PFSK-1 (cell line): ENCODE measurements around the gene PAF1.

Source experiments
- POLR2AphosphoS5 ChIP-seq: IDR thresholded peaks from 2 replicates; pipeline ENCODE4 v1.6.1; 2012; ENCODE audit warnings: low read depth, mild to moderate bottlenecking, control low read depth, low read length, moderate library complexity
- TAF1 ChIP-seq: IDR thresholded peaks from 2 replicates; pipeline ENCODE4 v1.6.1; 2012; ENCODE audit warnings: low read length, control low read depth, borderline replicate concordance; ENCODE audit not compliant: insufficient read depth

DNA sequence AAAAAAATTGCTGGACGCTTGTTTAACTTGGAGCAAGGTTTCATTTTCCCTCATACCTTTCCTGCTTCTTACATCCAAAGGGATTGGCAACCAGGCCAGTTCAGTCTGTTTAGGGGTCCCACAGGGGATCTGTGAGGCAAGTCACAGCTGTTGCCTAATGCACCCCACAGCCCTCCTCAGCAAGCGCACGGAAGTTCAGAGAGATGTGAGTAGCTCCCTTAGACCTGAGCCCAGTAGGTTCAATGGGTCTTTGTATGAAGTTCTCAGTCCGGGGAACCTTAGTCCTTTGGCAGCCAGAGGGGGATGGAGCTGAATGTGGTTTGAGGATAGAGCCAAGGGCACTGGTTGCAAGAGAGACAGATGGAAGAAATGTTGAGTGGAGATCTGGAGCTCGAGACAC lies 35.7 kb downstream of the PAF1 start:
- no peak for TF ChIP-seq TAF1
- TF ChIP-seq POLR2AphosphoS5, result no peak
